Body of pancreas (tissue), 4 donors: ENCODE data around the gene PDE11A.

Source experiments
- CTCF ChIP-seq, 7 experiments: fragments of 450-650 bp in 4 of 7; fragments of 200-600 bp in 3 of 7; sonication (generic) in 3 of 7; IDR thresholded peaks; one replicate each; pipeline ENCODE4 v1.5.1; 2016 to 2019; ENCODE audit warnings: antibody characterized with exemption in 7 of 7
- POLR2A ChIP-seq, 3 donors: fragments of 450-650 bp; IDR thresholded peaks; one replicate each; pipeline ENCODE4 v1.6.1; 2016; ENCODE audit warnings: antibody characterized with exemption in 3 of 3, mild to moderate bottlenecking in 2 of 3

- no peak for TF ChIP-seq CTCF (IDR thresholded peaks at IDR 0.05)
- no peak for TF ChIP-seq POLR2A (IDR thresholded peaks at IDR 0.05)
Observed at GRCh38 chr2:177599956-177600355, 472.6 kb downstream of the PDE11A start.
